GM18858 (cell line): ENCODE measurements around the gene ABCD1.
"Not testable (repeated sequence)": the region's sequence is repeated elsewhere in the genome, so short reads cannot be mapped to it uniquely, and the experiment has no call there.

Experiments
- ATAC-seq: cut with Tn5 transposase; IDR thresholded peaks from one replicate; pipeline ENCODE4 v1.9.1; 2021; ENCODE audit not compliant: unreplicated experiment

ABCD1 gene

GRCh38 chrX:153732401-153732800, 7.7 kb downstream of the ABCD1 start:
- no peak for ATAC-seq

- ATAC-seq = no peak
Measured at GRCh38 chrX:153733651-153734240, 9.1 kb downstream of the ABCD1 start.

GRCh38 chrX:153734871-153735270, 10.2 kb downstream of the ABCD1 start:
- no peak for ATAC-seq

GRCh38 chrX:153735274-153735673, 10.6 kb downstream of the ABCD1 start:
- no peak for ATAC-seq

GRCh38 chrX:153736071-153736820, 11.6 kb downstream of the ABCD1 start:
- no peak for ATAC-seq

- no peak for ATAC-seq
Measured at GRCh38 chrX:153736871-153737441, 12.3 kb downstream of the ABCD1 start.

GRCh38 chrX:153738056-153738605, 13.5 kb downstream of the ABCD1 start:
- no peak for ATAC-seq

GRCh38 chrX:153739754-153740486, 15.3 kb downstream of the ABCD1 start:
- ATAC-seq = no peak

GRCh38 chrX:153740631-153741222, 16.1 kb downstream of the ABCD1 start:
- ATAC-seq = no peak

GRCh38 chrX:153741446-153741845, 16.8 kb downstream of the ABCD1 start:
- no peak for ATAC-seq

GRCh38 chrX:153742111-153742510, 17.5 kb downstream of the ABCD1 start:
- not testable (repeated sequence) for ATAC-seq

GRCh38 chrX:153742796-153743467, 18.3 kb downstream of the ABCD1 start:
- not testable (repeated sequence) for ATAC-seq

GRCh38 chrX:153743468-153744209, 19.0 kb downstream of the ABCD1 start:
- not testable (repeated sequence) for ATAC-seq

- ATAC-seq = no peak
Measured at GRCh38 chrX:153744210-153745066, 19.8 kb downstream of the ABCD1 start.

GRCh38 chrX:153745067-153745433, 20.4 kb downstream of the ABCD1 start:
- not testable (repeated sequence) for ATAC-seq

- no peak for ATAC-seq
Measured at GRCh38 chrX:153746359-153746758, 21.7 kb downstream of the ABCD1 start.

GRCh38 chrX:153746991-153747390, 22.3 kb downstream of the ABCD1 start:
- ATAC-seq = not testable (repeated sequence)

GRCh38 chrX:153749017-153749416, 24.4 kb downstream of the ABCD1 start:
- not testable (repeated sequence) for ATAC-seq
